ENCODE measurements around the gene PEX5L.
"Not testable (repeated sequence)": the region's sequence is repeated elsewhere in the genome, so short reads cannot be mapped to it uniquely, and the experiment has no call there.

Gene PEX5L

DNA sequence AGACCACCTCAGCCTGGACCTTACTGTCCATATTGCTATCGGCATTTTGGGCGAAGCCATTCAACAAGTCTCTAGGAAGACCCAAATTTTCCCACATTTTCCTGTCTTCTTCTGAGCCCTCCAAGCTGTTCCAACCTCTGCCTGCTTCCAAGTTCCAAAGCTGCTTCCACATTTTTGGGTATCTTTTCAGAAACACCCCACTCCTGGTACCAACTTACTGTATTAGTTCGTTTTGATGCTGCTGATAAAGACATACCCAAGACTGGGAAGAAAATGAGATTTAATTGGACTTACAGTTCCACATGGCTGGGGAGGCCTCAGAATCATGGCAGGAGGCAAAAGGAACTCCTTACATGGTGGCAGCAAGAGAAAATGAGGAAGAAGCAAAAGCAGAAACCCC, 28.4 kb downstream of the PEX5L start:
- not testable (repeated sequence) for H3K23ac ChIP-seq (ENCODE audit: low read length); H3K4ac ChIP-seq (ENCODE audit: low read depth, low read length); H3K4me3 ChIP-seq (ENCODE audit: low read length)

GRCh38 chr3:180004542-180004941, 32.2 kb downstream of the PEX5L start:
- H3K27ac ChIP-seq (ENCODE audit: low read depth, low read length), result no peak overlapping the region
- H3K4me3 ChIP-seq (ENCODE audit: low read length), result no peak overlapping the region
- no peak overlapping the region for H2AK5ac ChIP-seq (ENCODE audit: low read length)
- no peaks in the 10 kb centered on the region for H3K4me1 ChIP-seq (ENCODE audit: control insufficient read depth, low read depth, low read length)
- no peaks in the 10 kb centered on the region for H3K79me2 ChIP-seq (ENCODE audit: control insufficient read depth, insufficient read depth, low read length)
- WGBS (ENCODE audit: extremely low coverage, insufficient coverage, low lambda C conversion rate), result no CpG with 5 or more reads among the region's 2 CpGs
- no peak for DNase-seq
- no peaks in the 10 kb centered on the region for H3K36me3 ChIP-seq (ENCODE audit: control insufficient read depth, insufficient read depth, low read length)
- H3K27me3 ChIP-seq (ENCODE audit: insufficient read depth, low read length, poor library complexity), result no peaks in the 10 kb centered on the region
- no peak overlapping the region for H3K56ac ChIP-seq (ENCODE audit: low read length)
- H4K8ac ChIP-seq (ENCODE audit: low read depth, low read length), result no peak overlapping the region
- H3K23ac ChIP-seq (ENCODE audit: low read length), result no peak overlapping the region
- no peaks in the 10 kb centered on the region for H3K79me1 ChIP-seq (ENCODE audit: low read length)
- H3K4ac ChIP-seq (ENCODE audit: low read depth, low read length), result no peak overlapping the region
- H2BK120ac ChIP-seq (ENCODE audit: low read depth, low read length), result no peak overlapping the region
- no peak overlapping the region for H3K18ac ChIP-seq (ENCODE audit: low read length)
- no peak overlapping the region for H2BK15ac ChIP-seq (replicated peaks; ENCODE audit: low read depth)
- H3K4me2 ChIP-seq (ENCODE audit: low read length), result no peak overlapping the region
- no peak overlapping the region for H3K9ac ChIP-seq (ENCODE audit: low read length)
- H4K5ac ChIP-seq (ENCODE audit: low read length), result no peak overlapping the region
- H2BK5ac ChIP-seq (ENCODE audit: low read length), result no peak overlapping the region

More for the DNA sequence above, 28.4 kb downstream of the PEX5L start:
- not testable (repeated sequence) for H3K79me1 ChIP-seq (ENCODE audit: low read length); H2AK5ac ChIP-seq (ENCODE audit: low read length); H3K9ac ChIP-seq (ENCODE audit: low read length); H3K18ac ChIP-seq (ENCODE audit: low read length); H2BK5ac ChIP-seq (ENCODE audit: low read length); H3K56ac ChIP-seq (ENCODE audit: low read length); DNase-seq; H3K27ac ChIP-seq (ENCODE audit: low read depth, low read length); H3K79me2 ChIP-seq (ENCODE audit: control insufficient read depth, insufficient read depth, low read length); H3K27me3 ChIP-seq (ENCODE audit: insufficient read depth, low read length, poor library complexity); H2BK120ac ChIP-seq (ENCODE audit: low read depth, low read length); H2BK15ac ChIP-seq (replicated peaks; ENCODE audit: low read depth); H3K4me2 ChIP-seq (ENCODE audit: low read length); H4K5ac ChIP-seq (ENCODE audit: low read length); H4K8ac ChIP-seq (ENCODE audit: low read depth, low read length); H3K4me1 ChIP-seq (ENCODE audit: control insufficient read depth, low read depth, low read length); H3K36me3 ChIP-seq (ENCODE audit: control insufficient read depth, insufficient read depth, low read length)
- no CpG with 5 or more reads among the region's 3 CpGs for WGBS (ENCODE audit: extremely low coverage, insufficient coverage, low lambda C conversion rate)

DNA sequence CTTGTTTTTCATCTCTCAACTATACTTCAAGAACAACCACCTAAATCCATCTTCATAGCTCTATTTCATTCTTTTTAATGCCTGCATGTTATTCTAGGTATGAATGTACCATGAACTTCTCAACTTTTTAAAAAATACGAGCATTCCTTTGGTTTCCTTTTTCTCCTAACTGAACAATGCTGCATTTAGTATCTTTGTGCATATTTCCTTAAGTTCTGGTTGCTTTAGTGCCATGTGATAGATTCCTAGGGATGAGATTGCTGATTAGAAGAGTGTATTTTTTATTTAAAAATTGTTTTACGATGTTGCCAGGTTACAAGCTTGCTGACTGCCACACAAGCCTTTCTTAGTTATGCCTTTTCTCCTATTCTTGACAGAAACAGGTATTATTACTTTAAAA, 34.7 kb downstream of the PEX5L start:
- Histone ChIP-seq H2AK5ac (ENCODE audit: low read length) (no peak overlapping the region), H3K9ac (ENCODE audit: low read length) (no peak overlapping the region), H2BK120ac (ENCODE audit: low read depth, low read length) (no peak overlapping the region), H3K18ac (ENCODE audit: low read length) (no peak overlapping the region), H3K4me3 (ENCODE audit: low read length) (no peak overlapping the region), H3K56ac (ENCODE audit: low read length) (no peak overlapping the region), H3K4me2 (ENCODE audit: low read length) (no peak overlapping the region), H2BK15ac (replicated peaks; ENCODE audit: low read depth) (no peak overlapping the region), H3K36me3 (ENCODE audit: control insufficient read depth, insufficient read depth, low read length) (no peaks in the 10 kb centered on the region), H3K23ac (ENCODE audit: low read length) (no peak overlapping the region), H3K27me3 (ENCODE audit: insufficient read depth, low read length, poor library complexity) (no peaks in the 10 kb centered on the region), H4K5ac (ENCODE audit: low read length) (no peak overlapping the region), H3K79me1 (ENCODE audit: low read length) (no peaks in the 10 kb centered on the region), H3K4me1 (ENCODE audit: control insufficient read depth, low read depth, low read length) (no peaks in the 10 kb centered on the region), H3K27ac (ENCODE audit: low read depth, low read length) (no peak overlapping the region), H4K8ac (ENCODE audit: low read depth, low read length) (no peak overlapping the region), H2BK5ac (ENCODE audit: low read length) (no peak overlapping the region), H3K79me2 (ENCODE audit: control insufficient read depth, insufficient read depth, low read length) (no peaks in the 10 kb centered on the region), H3K4ac (ENCODE audit: low read depth, low read length) (no peak overlapping the region)
- DNase-seq, result no peak
- no CpG with 5 or more reads among the region's 2 CpGs for WGBS (ENCODE audit: extremely low coverage, insufficient coverage, low lambda C conversion rate)

GRCh38 chr3:180000500-180000899, 36.2 kb downstream of the PEX5L start:
- H2BK5ac ChIP-seq (ENCODE audit: low read length), result no peak overlapping the region
- H3K4me1 ChIP-seq (ENCODE audit: control insufficient read depth, low read depth, low read length), result no peaks in the 10 kb centered on the region
- H3K79me2 ChIP-seq (ENCODE audit: control insufficient read depth, insufficient read depth, low read length), result no peaks in the 10 kb centered on the region
- H2BK120ac ChIP-seq (ENCODE audit: low read depth, low read length), result no peak overlapping the region
- H3K79me1 ChIP-seq (ENCODE audit: low read length), result no peaks in the 10 kb centered on the region
- no peaks in the 10 kb centered on the region for H3K36me3 ChIP-seq (ENCODE audit: control insufficient read depth, insufficient read depth, low read length)
- no peak overlapping the region for H3K56ac ChIP-seq (ENCODE audit: low read length)
- no peak for DNase-seq
- no peak overlapping the region for H4K5ac ChIP-seq (ENCODE audit: low read length)
- WGBS (ENCODE audit: extremely low coverage, insufficient coverage, low lambda C conversion rate), result 100% methylated on average over 1 of the region's 4 CpGs
- H3K4me2 ChIP-seq (ENCODE audit: low read length), result no peak overlapping the region
- no peak overlapping the region for H3K9ac ChIP-seq (ENCODE audit: low read length)
- no peak overlapping the region for H4K8ac ChIP-seq (ENCODE audit: low read depth, low read length)
- no peak overlapping the region for H3K4me3 ChIP-seq (ENCODE audit: low read length)
- H3K18ac ChIP-seq (ENCODE audit: low read length), result no peak overlapping the region
- no peaks in the 10 kb centered on the region for H3K27me3 ChIP-seq (ENCODE audit: insufficient read depth, low read length, poor library complexity)
- H3K23ac ChIP-seq (ENCODE audit: low read length), result no peak overlapping the region
- H2AK5ac ChIP-seq (ENCODE audit: low read length), result no peak overlapping the region
- no peak overlapping the region for H3K27ac ChIP-seq (ENCODE audit: low read depth, low read length)
- no peak overlapping the region for H2BK15ac ChIP-seq (replicated peaks; ENCODE audit: low read depth)
- no peak overlapping the region for H3K4ac ChIP-seq (ENCODE audit: low read depth, low read length)

DNA sequence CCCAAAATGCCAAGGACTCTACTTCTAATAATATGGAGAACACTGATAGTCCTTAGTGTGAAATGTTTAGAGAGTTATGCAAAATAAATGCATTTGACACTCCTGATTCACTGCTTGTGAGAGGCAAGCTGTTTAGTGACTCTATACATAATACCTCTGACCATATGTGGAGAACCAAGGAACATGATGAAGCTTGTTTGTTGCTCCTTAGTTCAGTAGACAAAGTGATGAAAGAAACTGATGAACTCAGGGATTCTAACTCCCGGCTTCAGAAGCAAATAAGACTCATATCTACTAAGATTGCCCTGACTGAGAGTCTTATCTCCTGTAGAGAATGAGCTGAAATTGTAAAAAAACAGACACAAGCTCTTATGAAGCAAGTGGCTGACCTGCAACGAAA, 41.3 kb downstream of the PEX5L start:
- H2BK15ac ChIP-seq (replicated peaks; ENCODE audit: low read depth), result no peak overlapping the region

GRCh38 chr3:179991883-179992282, 44.9 kb downstream of the PEX5L start:
- Histone ChIP-seq H3K18ac (ENCODE audit: low read length) (no peak overlapping the region), H4K8ac (ENCODE audit: low read depth, low read length) (no peak overlapping the region), H3K27ac (ENCODE audit: low read depth, low read length) (no peak overlapping the region), H2AK5ac (ENCODE audit: low read length) (no peak overlapping the region), H3K79me1 (ENCODE audit: low read length) (no peaks in the 10 kb centered on the region), H2BK5ac (ENCODE audit: low read length) (no peak overlapping the region), H2BK120ac (ENCODE audit: low read depth, low read length) (no peak overlapping the region), H4K5ac (ENCODE audit: low read length) (no peak overlapping the region), H3K4me2 (ENCODE audit: low read length) (no peak overlapping the region), H3K23ac (ENCODE audit: low read length) (no peak overlapping the region), H2BK15ac (replicated peaks; ENCODE audit: low read depth) (no peak overlapping the region), H3K56ac (ENCODE audit: low read length) (no peak overlapping the region), H3K4me3 (ENCODE audit: low read length) (no peak overlapping the region), H3K36me3 (ENCODE audit: control insufficient read depth, insufficient read depth, low read length) (no peaks in the 10 kb centered on the region), H3K9ac (ENCODE audit: low read length) (no peak overlapping the region), H3K27me3 (ENCODE audit: insufficient read depth, low read length, poor library complexity) (no peaks in the 10 kb centered on the region), H3K79me2 (ENCODE audit: control insufficient read depth, insufficient read depth, low read length) (no peaks in the 10 kb centered on the region), H3K4ac (ENCODE audit: low read depth, low read length) (no peak overlapping the region), H3K4me1 (ENCODE audit: control insufficient read depth, low read depth, low read length) (no peaks in the 10 kb centered on the region)
- no CpG with 5 or more reads among the region's 1 CpG for WGBS (ENCODE audit: extremely low coverage, insufficient coverage, low lambda C conversion rate)
- no peak for DNase-seq

More for the DNA sequence above, 41.3 kb downstream of the PEX5L start:
- H3K27me3 ChIP-seq (ENCODE audit: insufficient read depth, low read length, poor library complexity), result no peaks in the 10 kb centered on the region
- DNase-seq, result no peak
- H2AK5ac ChIP-seq (ENCODE audit: low read length), result no peak overlapping the region
- no peak overlapping the region for H4K5ac ChIP-seq (ENCODE audit: low read length)
- no peak overlapping the region for H3K9ac ChIP-seq (ENCODE audit: low read length)
- no peak overlapping the region for H3K18ac ChIP-seq (ENCODE audit: low read length)
- no peak overlapping the region for H2BK5ac ChIP-seq (ENCODE audit: low read length)
- H3K4me1 ChIP-seq (ENCODE audit: control insufficient read depth, low read depth, low read length), result no peaks in the 10 kb centered on the region
- H3K79me1 ChIP-seq (ENCODE audit: low read length), result no peaks in the 10 kb centered on the region
- WGBS (ENCODE audit: extremely low coverage, insufficient coverage, low lambda C conversion rate), result no CpG with 5 or more reads among the region's 2 CpGs
- no peak overlapping the region for H4K8ac ChIP-seq (ENCODE audit: low read depth, low read length)
- H3K27ac ChIP-seq (ENCODE audit: low read depth, low read length), result no peak overlapping the region
- no peaks in the 10 kb centered on the region for H3K79me2 ChIP-seq (ENCODE audit: control insufficient read depth, insufficient read depth, low read length)
- H3K56ac ChIP-seq (ENCODE audit: low read length), result no peak overlapping the region
- H3K4me3 ChIP-seq (ENCODE audit: low read length), result no peak overlapping the region
- H3K23ac ChIP-seq (ENCODE audit: low read length), result no peak overlapping the region
- no peak overlapping the region for H3K4me2 ChIP-seq (ENCODE audit: low read length)
- no peak overlapping the region for H2BK120ac ChIP-seq (ENCODE audit: low read depth, low read length)
- H3K36me3 ChIP-seq (ENCODE audit: control insufficient read depth, insufficient read depth, low read length), result no peaks in the 10 kb centered on the region
- H3K4ac ChIP-seq (ENCODE audit: low read depth, low read length), result no peak overlapping the region
